Small intestine (tissue), 7 donors: Measurements from ENCODE around the gene C3orf33. TPM values are rescaled to one million over a fixed set of nuclear protein-coding genes. Genes with fewer than 3 reads are reported as not detected.

Experiments
- DNase-seq, 2 donors: peaks; one replicate each; pipeline versions ENCODE4 v3.0.0 to v3.0.0-alpha.2; 2013
- FAIRE-seq: peaks from 2 replicates; lab custom pipeline; 2012; peaks lifted over from hg19 to GRCh38; lab: Jason Lieb, UNC
- H3K27ac ChIP-seq, 3 donors: one replicate each; pipeline ENCODE4 v1.5.1; 2013; ENCODE audit warnings: low read length in 2 of 3, mild to moderate bottlenecking in 2 of 3, control low read depth in 1 of 3, inconsistent platforms in 1 of 3, low read depth in 1 of 3, moderate library complexity in 1 of 3
- H3K27me3 ChIP-seq, 3 donors: one replicate each; pipeline ENCODE4 v1.6.1; 2013; ENCODE audit warnings: low read length in 3 of 3, inconsistent platforms in 1 of 3; ENCODE audit not compliant: control insufficient read depth in 3 of 3, insufficient read depth in 3 of 3
- H3K36me3 ChIP-seq, 3 donors: one replicate each; pipeline ENCODE4 v1.6.1; 2013; ENCODE audit warnings: low read length in 3 of 3, inconsistent platforms in 1 of 3, low read depth in 1 of 3, mild to moderate bottlenecking in 1 of 3, moderate library complexity in 1 of 3; ENCODE audit not compliant: control insufficient read depth in 3 of 3, insufficient read depth in 2 of 3
- H3K4me1 ChIP-seq, 3 donors: one replicate each; pipeline ENCODE4 v1.6.1; 2013; ENCODE audit warnings: low read length in 2 of 3, inconsistent platforms in 1 of 3, low read depth in 1 of 3, mild to moderate bottlenecking in 1 of 3, moderate library complexity in 1 of 3; ENCODE audit not compliant: control insufficient read depth in 3 of 3, insufficient read depth in 2 of 3
- H3K4me3 ChIP-seq, 3 donors: one replicate each; pipeline ENCODE4 v1.5.1; 2013; ENCODE audit warnings: low read length in 3 of 3, control low read depth in 1 of 3, inconsistent platforms in 1 of 3, low read depth in 1 of 3, mild to moderate bottlenecking in 1 of 3, moderate library complexity in 1 of 3
- H3K9me3 ChIP-seq, 2 donors: one replicate each; pipeline ENCODE4 v1.6.1; 2013; ENCODE audit warnings: low read depth in 1 of 2, low read length in 1 of 2; ENCODE audit not compliant: control insufficient read depth in 2 of 2, insufficient read depth in 1 of 2
- WGBS, 3 donors: extraction: QIAGEN DNeasy Blood & Tissue Kit; methylation state at CpG; one replicate each; pipeline ENCODE4 v1.1.7; 2013; 5-methylcytosine and 5-hydroxymethylcytosine counted together
- polyA plus RNA-seq, 4 donors: library from polyadenylated mRNA; stranded (reverse) in 3 of 4; unstranded in 1 of 4; fragments of 200-250 nt in 3 of 4; fragments of 120-200 nt in 1 of 4; gene quantifications; one replicate each; pipeline versions ENCODE4 v1.2.1 to v1.2.3, GENCODE V29; 2013
- donor health status: healthy with polysubstance abuse.
- donor health status: control.
- donor health status: control.
- donor health status: Bipolar disorder and iron deficiency.
- donor health status: healthy.

The C3orf33 gene
- polyA plus RNA-seq, 4 donors = 0.89 to 10.3 (median 2.2) TPM

DNA sequence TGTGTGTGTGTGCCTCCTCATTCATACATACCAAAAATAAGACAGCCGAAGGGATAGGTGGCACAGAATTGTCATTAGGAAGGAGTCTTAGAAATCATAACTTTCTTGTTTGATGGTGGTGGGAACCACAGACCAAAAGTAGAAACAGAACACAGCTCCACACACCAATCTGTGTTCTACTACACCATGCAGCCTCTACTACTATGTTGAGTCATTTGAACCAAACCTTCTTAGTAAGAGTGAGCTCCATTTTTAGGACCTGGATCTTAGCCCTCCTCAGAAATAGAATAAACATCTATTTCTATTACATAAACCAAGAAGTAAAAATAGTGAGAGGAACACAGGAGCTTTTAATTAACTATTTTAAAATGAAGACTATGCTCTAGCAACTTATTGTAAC lies 33.3 kb downstream of the C3orf33 start:
- no peaks in the 10 kb centered on the region for H3K4me1 ChIP-seq
- FAIRE-seq = no peak
- H3K27ac ChIP-seq = no peak overlapping the region
- 88 to 96% (median 92%) methylated on average over 1 of the region's 1 CpG for WGBS, 3 donors
- peaks cover 0 to 27% (median 3%) of the 10 kb centered on the region in 3 donors for H3K36me3 ChIP-seq
- no peak overlapping the region for H3K4me3 ChIP-seq
- H3K27me3 ChIP-seq = no peaks in the 10 kb centered on the region
- no peak for DNase-seq
- peaks cover 0 to 16% of the 10 kb centered on the region in 2 donors for H3K9me3 ChIP-seq

DNA sequence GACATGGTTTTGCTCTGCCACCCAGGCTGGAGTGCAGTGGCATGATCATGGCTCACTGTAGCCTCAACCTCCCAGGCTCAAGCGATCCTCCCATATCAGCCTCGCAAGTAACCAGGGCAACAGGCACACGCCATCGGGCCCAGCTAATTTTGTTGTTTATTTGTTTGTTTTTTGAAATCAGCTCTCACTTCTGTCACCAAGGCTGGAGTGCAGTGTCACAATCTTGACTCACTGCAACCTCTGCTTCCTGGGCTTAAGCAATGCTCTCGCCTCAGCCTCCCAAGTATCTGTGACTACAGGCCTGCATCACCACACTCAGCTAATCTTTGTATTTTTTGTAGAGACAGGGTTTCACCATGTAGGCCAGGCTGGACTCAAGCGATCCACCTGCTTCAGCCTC lies 35.0 kb downstream of the C3orf33 start:
- H3K9me3 ChIP-seq = peaks cover 0 to 16% of the 10 kb centered on the region in 2 donors
- H3K27me3 ChIP-seq = no peaks in the 10 kb centered on the region
- no peak overlapping the region for H3K27ac ChIP-seq
- 88 to 97% (median 94%) methylated on average over 6 of the region's 6 CpGs for WGBS, 3 donors
- DNase-seq (no peak), FAIRE-seq (no peak)
- peaks cover 0 to 25% (median 3%) of the 10 kb centered on the region in 3 donors for H3K36me3 ChIP-seq
- no peaks in the 10 kb centered on the region for H3K4me1 ChIP-seq
- H3K4me3 ChIP-seq = no peak overlapping the region

DNA sequence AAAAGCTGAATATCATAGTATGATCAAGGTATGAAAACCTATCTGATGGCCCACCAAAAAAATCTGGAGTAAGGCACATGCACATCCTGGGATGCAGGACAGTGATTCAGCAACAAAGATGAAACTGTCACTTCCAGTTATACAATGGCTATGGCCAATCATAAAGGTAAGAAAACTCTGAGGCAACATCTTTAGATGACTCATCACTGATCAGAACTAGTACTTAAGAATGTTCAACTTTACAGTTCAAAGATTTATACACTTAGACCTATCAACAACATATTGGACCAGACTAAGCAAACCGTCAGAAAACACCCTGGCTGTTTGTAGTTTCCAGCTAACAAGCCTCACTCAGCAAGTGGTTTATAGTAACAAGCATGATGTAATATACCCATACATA lies 39.9 kb downstream of the C3orf33 start:
- FAIRE-seq (no peak), DNase-seq (no peak)
- Histone ChIP-seq H3K27me3 (no peaks in the 10 kb centered on the region), H3K9me3 (peaks cover 0 to 15% of the 10 kb centered on the region in 2 donors), H3K36me3 (peaks cover 0 to 27% (median 0%) of the 10 kb centered on the region in 3 donors), H3K27ac (no peak overlapping the region), H3K4me1 (no peaks in the 10 kb centered on the region), H3K4me3 (no peak overlapping the region)
- 73 to 79% (median 76%) methylated on average over 1 of the region's 1 CpG for WGBS, 3 donors

GRCh38 chr3:155763870-155764463 lies 42.1 kb downstream of the C3orf33 start:
- H3K9me3 ChIP-seq = no peaks in the 10 kb centered on the region
- H3K27me3 ChIP-seq = no peaks in the 10 kb centered on the region
- 87 to 93% (median 88%) methylated on average over 3 of the region's 3 CpGs for WGBS, 3 donors
- no peaks in the 10 kb centered on the region for H3K4me1 ChIP-seq
- no peak overlapping the region for H3K27ac ChIP-seq
- H3K4me3 ChIP-seq = no peak overlapping the region
- no peak for DNase-seq
- FAIRE-seq = no peak
- H3K36me3 ChIP-seq = peaks cover 0 to 15% (median 0%) of the 10 kb centered on the region in 3 donors

- no peak for FAIRE-seq
- no peaks in the 10 kb centered on the region for H3K4me1 ChIP-seq
- no peaks in the 10 kb centered on the region for H3K9me3 ChIP-seq
- no peak overlapping the region for H3K4me3 ChIP-seq
- no peak for DNase-seq
- no peaks in the 10 kb centered on the region for H3K27me3 ChIP-seq
- WGBS, 3 donors = 91 to 95% (median 94%) methylated on average over 4 of the region's 4 CpGs
- H3K27ac ChIP-seq = no peak overlapping the region
- peaks cover 0 to 12% (median 0%) of the 10 kb centered on the region in 3 donors for H3K36me3 ChIP-seq
These were observed 45.4 kb downstream of the C3orf33 start for GRCh38 chr3:155760653-155761052.

DNA sequence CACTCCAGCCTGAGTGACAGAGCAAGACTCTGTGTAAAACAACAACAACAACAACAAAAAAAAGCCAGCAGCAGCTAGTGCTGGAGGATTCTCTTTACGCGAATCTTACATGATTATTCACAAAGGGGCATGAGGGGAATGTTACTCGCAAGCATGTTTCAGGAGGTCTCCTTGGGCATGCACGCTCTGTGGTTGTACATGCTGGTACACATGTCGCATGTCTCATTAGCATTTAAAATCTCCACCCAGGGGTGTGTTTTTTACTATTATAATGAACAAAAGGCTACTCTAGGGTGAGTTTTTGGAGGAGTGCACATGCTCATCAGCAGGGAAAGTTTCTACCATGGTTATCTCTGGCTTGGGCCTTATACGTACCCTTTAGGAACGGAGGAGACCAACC lies 48.5 kb downstream of the C3orf33 start:
- Histone ChIP-seq H3K4me1 (no peaks in the 10 kb centered on the region), H3K9me3 (no peaks in the 10 kb centered on the region), H3K27me3 (no peaks in the 10 kb centered on the region), H3K27ac (no peak overlapping the region), H3K4me3 (no peak overlapping the region), H3K36me3 (peaks cover 0 to 4% (median 0%) of the 10 kb centered on the region in 3 donors)
- no peak for DNase-seq
- FAIRE-seq = no peak
- 90 to 98% (median 91%) methylated on average over 7 of the region's 7 CpGs for WGBS, 3 donors

DNA sequence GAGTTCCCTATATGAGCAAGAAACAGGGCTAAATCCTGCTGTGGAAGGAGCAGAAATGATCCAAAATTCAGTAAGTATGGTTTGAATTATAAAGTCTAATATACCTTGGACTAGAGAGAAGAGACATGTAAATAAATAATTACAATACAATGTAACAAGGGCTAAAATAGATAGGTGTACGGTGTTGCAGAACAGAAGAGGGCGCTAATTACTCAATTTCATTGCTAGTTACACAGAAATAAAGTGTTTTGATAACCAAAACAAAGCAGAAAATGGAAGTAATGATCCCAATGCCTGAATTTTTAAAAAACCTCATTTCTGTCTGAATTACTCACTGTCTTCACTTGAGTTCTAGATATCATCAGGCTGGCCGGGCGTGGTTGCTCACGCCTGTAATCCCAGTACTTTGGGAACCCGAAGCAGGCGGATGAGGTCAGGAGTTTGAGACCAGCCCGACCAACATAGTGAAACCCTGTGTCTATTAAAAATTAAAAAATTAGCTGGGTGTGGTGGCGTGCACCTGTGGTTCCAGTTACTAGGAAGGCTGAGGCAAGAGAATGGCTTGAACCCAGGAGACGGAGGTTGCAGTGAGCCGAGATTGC lies 52.9 kb downstream of the C3orf33 start:
- H3K4me1 ChIP-seq = peaks cover 0 to 12% (median 0%) of the 10 kb centered on the region in 3 donors
- H3K4me3 ChIP-seq = no peak overlapping the region
- no peak overlapping the region for H3K27ac ChIP-seq
- H3K9me3 ChIP-seq = no peaks in the 10 kb centered on the region
- no peaks in the 10 kb centered on the region for H3K27me3 ChIP-seq
- DNase-seq (peak; percentile 37 to 42), FAIRE-seq (no peak)
- 42 to 68% (median 49%) methylated on average over 11 of the region's 11 CpGs for WGBS, 3 donors
- H3K36me3 ChIP-seq = no peaks in the 10 kb centered on the region

DNA sequence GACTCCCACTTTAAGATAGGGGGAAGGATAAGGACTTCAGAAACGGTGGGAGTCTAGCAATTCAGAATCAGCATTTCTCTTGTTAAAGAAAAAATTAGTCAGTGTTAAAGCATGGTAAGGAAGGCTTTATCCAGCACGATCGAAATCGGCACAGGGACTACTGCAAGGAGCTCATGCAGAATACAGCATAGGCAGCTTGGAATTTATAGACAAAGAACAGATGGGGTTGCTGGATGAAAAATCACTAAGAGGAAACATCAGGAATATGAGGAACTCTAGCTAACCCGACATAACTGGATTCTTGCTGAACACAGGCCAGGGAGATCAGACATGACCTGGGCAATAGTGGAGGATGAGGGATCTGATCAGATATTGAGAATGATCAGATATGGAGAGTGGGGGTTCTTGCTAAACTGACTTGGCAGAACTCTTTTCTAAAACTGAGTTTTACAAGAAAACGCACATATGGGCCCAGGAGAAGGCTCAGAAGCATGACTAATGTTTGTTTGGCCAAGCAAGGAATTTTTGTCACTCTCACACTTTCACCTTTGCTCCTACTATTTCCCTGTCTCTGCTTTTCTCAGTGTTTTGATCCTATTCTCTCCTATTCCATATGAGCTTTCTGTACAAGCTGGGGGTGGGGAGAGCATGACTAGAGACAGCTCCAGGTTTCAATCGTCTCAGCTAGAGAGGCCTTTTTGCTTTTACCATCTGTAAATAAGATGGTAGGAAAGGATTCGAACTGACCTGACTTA lies 57.3 kb downstream of the C3orf33 start:
- WGBS, 3 donors = 63 to 66% (median 65%) methylated on average over 8 of the region's 8 CpGs

More for the DNA sequence above, 57.3 kb downstream of the C3orf33 start:
- Histone ChIP-seq H3K36me3 (no peaks in the 10 kb centered on the region), H3K4me1 (peaks cover 0 to 15% (median 0%) of the 10 kb centered on the region in 3 donors), H3K27ac (peak overlapping the region in 1 of 3 donors; percentile 13), H3K27me3 (peaks cover 0 to 14% (median 6%) of the 10 kb centered on the region in 3 donors), H3K9me3 (no peaks in the 10 kb centered on the region), H3K4me3 (no peak overlapping the region)
- DNase-seq (peak in 1 of 2 donors; percentile 45), FAIRE-seq (no peak)
